Muscle of back (tissue), 11 donors: ENCODE data around the gene PXYLP1. TPM values are rescaled to one million over a fixed set of nuclear protein-coding genes. Genes with fewer than 3 reads are reported as not detected.

Experiments used
- DNase-seq, 3 donors: peaks; one replicate each; pipeline versions ENCODE4 v3.0.0 to v3.0.0-alpha.2; 2013
- polyA plus RNA-seq, 10 donors: library from polyadenylated mRNA; unstranded; fragments of 120-200 nt; gene quantifications; one replicate each; pipeline ENCODE4 v1.2.1, GENCODE V29; 2013; ENCODE audit not compliant: insufficient read length in 10 of 10

The PXYLP1 gene
- polyA plus RNA-seq, 10 donors, result 18.8 to 23.7 (median 21.5) TPM

GRCh38 chr3:141227216-141227615, 4.4 kb upstream of the PXYLP1 start:
- no peak for DNase-seq

GRCh38 chr3:141227752-141228151, 3.9 kb upstream of the PXYLP1 start:
- DNase-seq, result peak; percentile 58 to 83 (median 80)

GRCh38 chr3:141228395-141228794, 3.2 kb upstream of the PXYLP1 start:
- DNase-seq, result no peak

GRCh38 chr3:141229132-141229531, 2.5 kb upstream of the PXYLP1 start:
- no peak for DNase-seq

- no peak for DNase-seq
Observed at GRCh38 chr3:141230293-141230692, 1.3 kb upstream of the PXYLP1 start.

- DNase-seq, result peak in 1 of 3 donors; percentile 69
Observed at GRCh38 chr3:141231952-141232823, 563 bp downstream of the PXYLP1 start.

GRCh38 chr3:141233457-141234161, 2.0 kb downstream of the PXYLP1 start:
- no peak for DNase-seq

GRCh38 chr3:141234283-141234682, 2.7 kb downstream of the PXYLP1 start:
- no peak for DNase-seq

- DNase-seq, result no peak
Observed at GRCh38 chr3:141235661-141236171, 4.1 kb downstream of the PXYLP1 start.

GRCh38 chr3:141236361-141236760, 4.7 kb downstream of the PXYLP1 start:
- DNase-seq, result no peak

- DNase-seq, result peak in 1 of 3 donors; percentile 44
Observed at GRCh38 chr3:141237701-141238521, 6.3 kb downstream of the PXYLP1 start.

GRCh38 chr3:141239511-141240281, 8.1 kb downstream of the PXYLP1 start:
- no peak for DNase-seq

GRCh38 chr3:141240286-141240685, 8.7 kb downstream of the PXYLP1 start:
- DNase-seq, result no peak

- DNase-seq, result peak in 1 of 3 donors; percentile 33
Observed at GRCh38 chr3:141240687-141241615, 9.3 kb downstream of the PXYLP1 start.

- DNase-seq, result peak in 2 of 3 donors; percentile 70 to 73
Observed at GRCh38 chr3:141241616-141242376, 10.2 kb downstream of the PXYLP1 start.

GRCh38 chr3:141242377-141243092, 10.9 kb downstream of the PXYLP1 start:
- DNase-seq, result no peak

- DNase-seq, result no peak
Observed at GRCh38 chr3:141243271-141243707, 11.7 kb downstream of the PXYLP1 start.

- no peak for DNase-seq
Observed at GRCh38 chr3:141246224-141246957, 14.8 kb downstream of the PXYLP1 start.
